Neural cell (in vitro differentiated cells): ENCODE measurements around the gene CYP3A4. TPM values are rescaled to one million over a fixed set of nuclear protein-coding genes. Genes with fewer than 3 reads are reported as not detected.

ENCODE experiments used
- H2AFZ ChIP-seq: fragments of 200-600, 300-800 bp; sonication (generic), shearing (Covaris generic); 2 replicates; pipeline ENCODE4 v1.6.0; 2014; ENCODE audit warnings: low read depth, mild to moderate bottlenecking, antibody characterized with exemption, low read length, moderate library complexity
- H3F3A ChIP-seq: fragments of 200-600 bp; shearing (Covaris generic); 2 replicates; pipeline ENCODE4 v1.6.1; 2016; ENCODE audit warnings: mild to moderate bottlenecking, moderate library complexity, mixed read lengths, antibody characterized with exemption, low read length; ENCODE audit not compliant: insufficient read depth, poor library complexity, severe bottlenecking
- H3K27ac ChIP-seq: fragments of 200-600, 300-800 bp; sonication (generic), shearing (Covaris generic); 2 replicates; pipeline ENCODE4 v1.5.1; 2014; ENCODE audit warnings: mild to moderate bottlenecking, low read length, moderate library complexity
- H3K27me3 ChIP-seq: fragments of 300-800, 200-600 bp; sonication (generic), shearing (Covaris generic); 2 replicates; pipeline ENCODE4 v1.6.0; 2014; ENCODE audit warnings: mild to moderate bottlenecking, low read depth, low read length, moderate library complexity; ENCODE audit not compliant: insufficient read depth
- H3K36me3 ChIP-seq: fragments of 300-800, 200-600 bp; sonication (generic), shearing (Covaris generic); 2 replicates; pipeline ENCODE4 v1.5.1; 2014; ENCODE audit warnings: mild to moderate bottlenecking, antibody characterized with exemption, low read length, moderate library complexity; ENCODE audit not compliant: insufficient read depth
- H3K4me2 ChIP-seq: fragments of 300-800, 200-600 bp; sonication (generic), shearing (Covaris generic); 2 replicates; pipeline ENCODE4 v1.6.0; 2014; ENCODE audit warnings: mild to moderate bottlenecking, low read length
- H3K4me3 ChIP-seq: fragments of 300-800, 200-600 bp; sonication (generic), shearing (Covaris generic); 2 replicates; pipeline ENCODE4 v1.5.1; 2014; ENCODE audit warnings: mild to moderate bottlenecking, low read length, moderate library complexity
- H3K79me2 ChIP-seq: fragments of 200-600 bp; shearing (Covaris generic); replicated peaks from 2 replicates; pipeline ENCODE4 v1.6.0; 2014; ENCODE audit warnings: mild to moderate bottlenecking, low read length, moderate library complexity; ENCODE audit not compliant: insufficient read depth
- H3K9ac ChIP-seq: fragments of 300-800, 200-600 bp; sonication (generic), shearing (Covaris generic); 2 replicates; pipeline ENCODE4 v1.6.1; 2016; ENCODE audit warnings: mild to moderate bottlenecking, low read length, mixed read lengths
- H3K9me2 ChIP-seq: fragments of 200-600 bp; shearing (Covaris generic); 2 replicates; pipeline ENCODE4 v1.6.1; 2016; ENCODE audit warnings: mild to moderate bottlenecking, low read length, mixed read lengths; ENCODE audit not compliant: insufficient read depth
- H3K9me3 ChIP-seq: fragments of 200-600, 300-800 bp; sonication (generic), shearing (Covaris generic); 2 replicates; pipeline ENCODE4 v1.6.1; 2016; ENCODE audit warnings: mild to moderate bottlenecking, mixed run types, low read length, moderate library complexity, mixed read lengths
- H4K20me1 ChIP-seq: fragments of 200-600 bp; shearing (Covaris generic); 2 replicates; pipeline ENCODE4 v1.6.1; 2016; ENCODE audit warnings: mild to moderate bottlenecking, mixed run types; ENCODE audit not compliant: insufficient read depth
- EP300 ChIP-seq: fragments of 450-650 bp; conservative IDR thresholded peaks from 2 replicates; pipeline ENCODE4 v1.6.1; 2014; ENCODE audit warnings: antibody characterized with exemption, mild to moderate bottlenecking, moderate library complexity; ENCODE audit not compliant: poor library complexity, severe bottlenecking
- EZH2 ChIP-seq: fragments of 200-600, 300-800 bp; shearing (Covaris generic), sonication (generic); IDR thresholded peaks from 2 replicates; pipeline ENCODE4 v1.6.1; 2014; ENCODE audit warnings: antibody characterized with exemption, low read length, borderline replicate concordance, mild to moderate bottlenecking; ENCODE audit not compliant: insufficient read depth, poor library complexity, severe bottlenecking
- MXI1 ChIP-seq: fragments of 450-650 bp; conservative IDR thresholded peaks from 2 replicates; pipeline ENCODE4 v1.6.1; 2014; ENCODE audit warnings: antibody characterized with exemption, mild to moderate bottlenecking; ENCODE audit not compliant: poor library complexity, severe bottlenecking
- POLR2AphosphoS5 ChIP-seq: IDR thresholded peaks from 2 replicates; pipeline ENCODE4 v1.6.1; 2012
- RAD21 ChIP-seq: fragments of 450-650 bp; conservative IDR thresholded peaks from 2 replicates; pipeline ENCODE4 v1.6.1; 2014; ENCODE audit warnings: antibody characterized with exemption, mild to moderate bottlenecking, moderate library complexity
- REST ChIP-seq: IDR thresholded peaks from 2 replicates; pipeline ENCODE4 v1.6.1; 2012; ENCODE audit warnings: borderline replicate concordance
- SMC3 ChIP-seq: fragments of 450-650 bp; conservative IDR thresholded peaks from 2 replicates; pipeline ENCODE4 v1.6.1; 2014; ENCODE audit warnings: antibody characterized with exemption, mild to moderate bottlenecking, moderate library complexity; ENCODE audit not compliant: poor library complexity
- TAF1 ChIP-seq: IDR thresholded peaks from 2 replicates; pipeline ENCODE4 v1.6.1; 2012; ENCODE audit warnings: low read depth
- polyA plus RNA-seq: library from polyadenylated mRNA; depleted of rRNA; stranded (reverse); fragments of >200 nt; gene quantifications from 2 replicates; pipeline ENCODE4 v1.2.3, GENCODE V29; 2014
- TF ChIP-seq, protein P1 (sequence below): fragments of 450-650 bp; IDR thresholded peaks from 2 replicates; pipeline ENCODE4 v1.5.1; 2014; ENCODE audit warnings: antibody characterized with exemption, mild to moderate bottlenecking, moderate library complexity; ENCODE audit not compliant: poor library complexity, severe bottlenecking

The CYP3A4 gene
- polyA plus RNA-seq, 1 donor from 2014 or later = not detected

- Histone ChIP-seq H2AFZ (no peak overlapping the region), H3K9me2 (no peaks in the 10 kb centered on the region), H3K27me3 (no peaks in the 10 kb centered on the region), H3K27ac (no peak overlapping the region), H3F3A (no peaks in the 10 kb centered on the region), H3K36me3 (no peaks in the 10 kb centered on the region), H3K4me3 (no peak overlapping the region), H3K9me3 (no peaks in the 10 kb centered on the region), H3K4me2 (no peak overlapping the region), H4K20me1 (no peaks in the 10 kb centered on the region), H3K9ac (no peak overlapping the region), H3K79me2 (no peaks in the 10 kb centered on the region)
- no peak for TF ChIP-seq MXI1
- TF ChIP-seq EZH2 = no peak
- TF ChIP-seq, protein P1, sequence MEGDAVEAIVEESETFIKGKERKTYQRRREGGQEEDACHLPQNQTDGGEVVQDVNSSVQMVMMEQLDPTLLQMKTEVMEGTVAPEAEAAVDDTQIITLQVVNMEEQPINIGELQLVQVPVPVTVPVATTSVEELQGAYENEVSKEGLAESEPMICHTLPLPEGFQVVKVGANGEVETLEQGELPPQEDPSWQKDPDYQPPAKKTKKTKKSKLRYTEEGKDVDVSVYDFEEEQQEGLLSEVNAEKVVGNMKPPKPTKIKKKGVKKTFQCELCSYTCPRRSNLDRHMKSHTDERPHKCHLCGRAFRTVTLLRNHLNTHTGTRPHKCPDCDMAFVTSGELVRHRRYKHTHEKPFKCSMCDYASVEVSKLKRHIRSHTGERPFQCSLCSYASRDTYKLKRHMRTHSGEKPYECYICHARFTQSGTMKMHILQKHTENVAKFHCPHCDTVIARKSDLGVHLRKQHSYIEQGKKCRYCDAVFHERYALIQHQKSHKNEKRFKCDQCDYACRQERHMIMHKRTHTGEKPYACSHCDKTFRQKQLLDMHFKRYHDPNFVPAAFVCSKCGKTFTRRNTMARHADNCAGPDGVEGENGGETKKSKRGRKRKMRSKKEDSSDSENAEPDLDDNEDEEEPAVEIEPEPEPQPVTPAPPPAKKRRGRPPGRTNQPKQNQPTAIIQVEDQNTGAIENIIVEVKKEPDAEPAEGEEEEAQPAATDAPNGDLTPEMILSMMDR = no peak
- TF ChIP-seq SMC3 = no peak
- no peak for TF ChIP-seq EP300
- TF ChIP-seq REST = no peak
- no peak for TF ChIP-seq TAF1
- no peak for TF ChIP-seq RAD21
- TF ChIP-seq POLR2AphosphoS5 = no peak
Measured at GRCh38 chr7:99831595-99831994, 47.6 kb upstream of the CYP3A4 start.

DNA sequence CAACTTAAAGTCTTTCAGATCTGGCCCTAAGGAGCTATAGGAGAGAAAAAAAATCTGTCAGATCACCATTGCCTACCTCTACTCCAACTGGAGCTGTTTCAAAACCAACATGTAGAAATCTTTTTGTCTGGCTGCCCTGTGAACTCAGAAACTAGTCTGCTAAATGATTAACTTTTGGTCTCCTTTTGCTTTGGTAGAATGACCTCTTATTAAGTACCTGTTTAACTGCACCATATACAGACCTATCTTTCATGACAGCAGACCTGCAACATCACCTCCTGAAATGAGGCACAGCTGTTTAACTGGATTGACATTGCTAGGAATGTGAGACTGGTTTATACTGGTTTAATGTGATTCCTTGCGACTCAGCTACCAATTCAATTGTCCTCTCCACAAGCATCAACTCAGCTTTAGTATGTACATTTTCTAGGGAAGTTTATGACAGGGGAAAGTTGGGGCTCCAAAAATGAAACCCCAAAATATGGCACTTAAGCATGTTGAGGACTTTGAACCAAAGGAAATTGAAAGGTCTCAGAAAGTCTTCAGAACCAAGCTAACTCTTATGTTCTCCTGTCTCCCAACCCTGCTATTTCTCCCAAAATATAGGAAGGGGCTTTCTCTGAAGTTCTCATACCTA, 45.7 kb upstream of the CYP3A4 start:
- no peaks in the 10 kb centered on the region for H3K36me3 ChIP-seq
- no peaks in the 10 kb centered on the region for H3K79me2 ChIP-seq
- no peaks in the 10 kb centered on the region for H4K20me1 ChIP-seq
- no peaks in the 10 kb centered on the region for H3F3A ChIP-seq
- H3K9ac ChIP-seq = no peak overlapping the region
- H2AFZ ChIP-seq = no peak overlapping the region
- no peaks in the 10 kb centered on the region for H3K9me3 ChIP-seq
- H3K27me3 ChIP-seq = no peaks in the 10 kb centered on the region
- H3K4me2 ChIP-seq = no peak overlapping the region
- no peak overlapping the region for H3K27ac ChIP-seq
- no peak overlapping the region for H3K4me3 ChIP-seq
- H3K9me2 ChIP-seq = no peaks in the 10 kb centered on the region
- TF ChIP-seq SMC3 = no peak
- no peak for TF ChIP-seq MXI1
- TF ChIP-seq RAD21 = no peak
- TF ChIP-seq TAF1 = no peak
- no peak for TF ChIP-seq REST
- TF ChIP-seq POLR2AphosphoS5 = no peak
- no peak for TF ChIP-seq EP300
- no peak for TF ChIP-seq EZH2
- TF ChIP-seq, protein P1 = no peak
